ENCODE measurements around the gene ART1. TPM values are rescaled to one million over a fixed set of nuclear protein-coding genes. Genes with fewer than 3 reads are reported as not detected.

ART1 gene
- total and polyA plus RNA-seq, 2 of the 8 experiments (the other 6 are each of a cell fraction or from before 2014, with no cell fraction given), result not detected

DNA sequence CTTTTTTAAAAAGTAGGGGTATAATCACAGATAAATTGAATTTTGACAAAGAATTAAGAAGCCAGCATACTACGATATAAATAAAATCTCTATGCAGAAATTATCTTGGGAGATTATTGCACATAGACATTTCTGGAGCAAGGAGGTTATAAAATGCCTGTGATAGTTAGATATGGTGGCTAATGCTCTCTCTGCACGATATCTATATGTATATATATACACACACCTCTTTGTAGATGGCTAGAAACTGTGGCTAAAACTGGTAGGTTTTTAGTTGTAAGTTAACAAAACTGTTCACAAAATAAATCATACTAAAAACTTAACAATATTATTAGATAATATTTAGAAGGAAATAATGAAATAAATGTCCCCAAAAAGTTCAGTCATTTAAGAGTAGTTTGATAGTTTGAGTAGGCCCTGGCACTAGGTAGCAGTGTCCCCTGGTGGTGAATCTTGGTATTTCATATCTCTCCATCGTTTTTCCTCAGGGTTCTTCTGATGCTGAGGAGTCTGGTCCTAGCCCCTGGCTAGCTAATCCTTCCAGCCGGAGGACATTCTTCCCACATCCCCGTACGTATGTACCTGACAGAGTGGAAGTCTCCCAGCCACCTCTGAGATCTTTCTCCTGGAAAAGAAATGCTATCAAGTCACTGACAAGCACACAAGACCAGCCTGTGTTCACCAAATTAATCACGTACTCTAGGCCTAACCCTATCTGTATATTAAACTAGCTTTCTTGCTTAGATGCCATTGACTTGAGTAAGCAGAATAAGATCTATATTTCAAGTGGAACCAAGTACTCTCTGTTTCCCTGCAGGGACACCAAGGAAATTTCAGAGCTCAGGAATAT lies 35.3 kb upstream of the ART1 start:
- 61% methylated on average over 7 of the region's 7 CpGs; no CpG with 5 or more reads in 1 of the 2 experiments for WGBS, 2 experiments (ENCODE audit: extremely low coverage in 1 of 2, insufficient coverage in 1 of 2, insufficient read length in 1 of 2, insufficient replicate concordance in 2 of 2, low coverage in 1 of 2, low lambda C conversion rate in 2 of 2, missing lambda C conversion rate in 1 of 2)
- H3K9me3 ChIP-seq (ENCODE audit: insufficient read depth in 2 of 2, low read depth in 1 of 2, low read length in 1 of 2), result 0 out of 4 replicates have a peak, but pooled peaks cover 0 to 3% of the 10 kb centered on the region in 2 experiments
- TF ChIP-seq, protein P1, sequence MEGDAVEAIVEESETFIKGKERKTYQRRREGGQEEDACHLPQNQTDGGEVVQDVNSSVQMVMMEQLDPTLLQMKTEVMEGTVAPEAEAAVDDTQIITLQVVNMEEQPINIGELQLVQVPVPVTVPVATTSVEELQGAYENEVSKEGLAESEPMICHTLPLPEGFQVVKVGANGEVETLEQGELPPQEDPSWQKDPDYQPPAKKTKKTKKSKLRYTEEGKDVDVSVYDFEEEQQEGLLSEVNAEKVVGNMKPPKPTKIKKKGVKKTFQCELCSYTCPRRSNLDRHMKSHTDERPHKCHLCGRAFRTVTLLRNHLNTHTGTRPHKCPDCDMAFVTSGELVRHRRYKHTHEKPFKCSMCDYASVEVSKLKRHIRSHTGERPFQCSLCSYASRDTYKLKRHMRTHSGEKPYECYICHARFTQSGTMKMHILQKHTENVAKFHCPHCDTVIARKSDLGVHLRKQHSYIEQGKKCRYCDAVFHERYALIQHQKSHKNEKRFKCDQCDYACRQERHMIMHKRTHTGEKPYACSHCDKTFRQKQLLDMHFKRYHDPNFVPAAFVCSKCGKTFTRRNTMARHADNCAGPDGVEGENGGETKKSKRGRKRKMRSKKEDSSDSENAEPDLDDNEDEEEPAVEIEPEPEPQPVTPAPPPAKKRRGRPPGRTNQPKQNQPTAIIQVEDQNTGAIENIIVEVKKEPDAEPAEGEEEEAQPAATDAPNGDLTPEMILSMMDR (IDR thresholded peaks at IDR 0.05; ENCODE audit: control extremely low read depth in 1 of 3, insufficient read depth in 1 of 3, low read depth in 1 of 3, low read length in 3 of 3), result peak in 2 of 3 experiments; percentile 83 to 86; a peak in 3 of 4 replicates
- TF ChIP-seq YY1 (IDR thresholded peaks at IDR 0.05; ENCODE audit: low read depth, low read length), result 0 out of 2 replicates have a peak, but pooled peaks have one; percentile 13
- TF ChIP-seq RAD21 (IDR thresholded peaks at IDR 0.05 in 1 of 2, conservative IDR thresholded peaks at IDR 0.05 in 1 of 2; ENCODE audit: low read depth in 2 of 2, low read length in 2 of 2), result peak; percentile 93 to 95
- TF ChIP-seq CEBPB (IDR thresholded peaks at IDR 0.05; ENCODE audit: low read depth, low read length), result no peak
- no peak for TF ChIP-seq TAF1 (IDR thresholded peaks at IDR 0.05; ENCODE audit: low read depth, low read length)
- H2AK5ac ChIP-seq (ENCODE audit: low read depth, low read length), result peak overlapping the region; percentile 85; the same call in 1 of the 2 replicates
- H2BK120ac ChIP-seq (replicated peaks; ENCODE audit: low read depth, low read length), result no peak overlapping the region
- H2BK12ac ChIP-seq (ENCODE audit: low read depth, low read length), result peak overlapping the region; percentile 96; the same call in 1 of the 2 replicates
- H2BK5ac ChIP-seq (ENCODE audit: low read depth, low read length), result no peak overlapping the region
- H3K4me2 ChIP-seq (ENCODE audit: insufficient read depth in 1 of 2, low read depth in 2 of 2, low read length in 2 of 2), result no peak overlapping the region
- H3K14ac ChIP-seq (ENCODE audit: insufficient read length), result no peak overlapping the region
- no peak overlapping the region for H2BK20ac ChIP-seq (ENCODE audit: low read length)
- no peak overlapping the region for H3K4ac ChIP-seq (replicated peaks; ENCODE audit: insufficient read length, low read depth, low read length)
- FAIRE-seq (peak; percentile 88), DNase-seq (ENCODE audit: low read depth in 1 of 2, low spot score in 2 of 2) (peak in 1 of 2 experiments; percentile 64)
- no peak overlapping the region for H3K4me3 ChIP-seq (ENCODE audit: extremely low read depth in 1 of 4, insufficient read depth in 2 of 4, low read depth in 3 of 4, low read length in 4 of 4)
- no peaks in the 10 kb centered on the region for H3K79me2 ChIP-seq (ENCODE audit: control insufficient read depth in 1 of 2, insufficient read depth in 2 of 2, low read length in 2 of 2)
- no peak overlapping the region for H3K56ac ChIP-seq (replicated peaks; ENCODE audit: insufficient read length, low read depth, low read length)
- H3K23ac ChIP-seq (ENCODE audit: insufficient read length), result no peak overlapping the region
- H3K18ac ChIP-seq (ENCODE audit: extremely low read depth, low read length), result no peak overlapping the region
- H4K91ac ChIP-seq (replicated peaks; ENCODE audit: insufficient read length, low read length), result peak overlapping the region; percentile 77
- no peaks in the 10 kb centered on the region for H3K27me3 ChIP-seq (replicated peaks in 1 of 4; ENCODE audit: control insufficient read depth in 3 of 4, extremely low read depth in 1 of 4, insufficient read depth in 3 of 4, low read length in 3 of 4)
- H3K4me1 ChIP-seq (replicated peaks in 1 of 4; ENCODE audit: control insufficient read depth in 3 of 4, insufficient read depth in 4 of 4, low read length in 3 of 4), result no peaks in the 10 kb centered on the region
- no peak overlapping the region; the same call in 1 of the 2 replicates for H4K8ac ChIP-seq (ENCODE audit: extremely low read depth, insufficient read depth, low read length)
- no peaks in the 10 kb centered on the region for H3K79me1 ChIP-seq (ENCODE audit: low read depth, low read length)
- H3K36me3 ChIP-seq (ENCODE audit: control insufficient read depth in 2 of 4, insufficient read depth in 4 of 4, low read length in 3 of 4), result no peaks in the 10 kb centered on the region
- H3K9ac ChIP-seq (replicated peaks in 1 of 4; ENCODE audit: extremely low read depth in 1 of 4, low read depth in 3 of 4, low read length in 3 of 4), result no peak overlapping the region
- H2BK15ac ChIP-seq (ENCODE audit: low read length), result no peak overlapping the region
- ChIA-PET CTCF (ENCODE audit: partially characterized antibody) (interaction anchor here (0.6 to 4.5 kb wide), 19 partner anchors 10 to 470 kb away, joined by 3 to 37 read pairs (median 5); no protein-coding TSS in a partner anchor), POLR2A (ENCODE audit: partially characterized antibody) (interaction anchor here (1.0 kb wide), 1 partner anchor 208 kb away, joined by 3 read pairs; no protein-coding TSS in a partner anchor)
- no peak overlapping the region for H3K27ac ChIP-seq (ENCODE audit: low read depth, low read length)
- no peak overlapping the region for H4K5ac ChIP-seq (ENCODE audit: insufficient read length, low read depth, low read length)
- no peaks in the 10 kb centered on the region for H3K23me2 ChIP-seq (ENCODE audit: low read depth, low read length)
- no peak overlapping the region for H2AFZ ChIP-seq (ENCODE audit: low read length)
- H4K20me1 ChIP-seq (replicated peaks in 1 of 2; ENCODE audit: control insufficient read depth in 1 of 2, insufficient read depth in 2 of 2, low read length in 2 of 2), result no peaks in the 10 kb centered on the region

Measured in H1 (cell line).